Measurements from ENCODE around the gene SHISA4. TPM values are rescaled to one million over a fixed set of nuclear protein-coding genes. Genes with fewer than 3 reads are reported as not detected.

SHISA4 gene
- total and polyA plus RNA-seq, 2 donors (not counting 3 experiments of a cell fraction or from before 2014, with no cell fraction given): 25.6 to 78.2 TPM

GRCh38 chr1:201886103-201886885 is 2.4 kb upstream of the SHISA4 start:
- BruUV-seq (replicated peaks): no TSS peak
- H3K27me3 ChIP-seq (ENCODE audit: control insufficient read depth in 2 of 2, insufficient read depth in 2 of 2, low read length in 2 of 2): no peaks in the 10 kb centered on the region
- DNase-seq (ENCODE audit: low read depth, low spot score) (no peak), FAIRE-seq (no peak)
- H2AFZ ChIP-seq (ENCODE audit: low read depth, low read length): no peak overlapping the region
- POLR2A ChIA-PET: no interaction called here
- H3K9me1 ChIP-seq (replicated peaks; ENCODE audit: control insufficient read depth, extremely low read depth, insufficient read depth, low read length): no peaks in the 10 kb centered on the region
- H3K9me3 ChIP-seq (replicated peaks; ENCODE audit: control insufficient read depth, insufficient read depth, low read length): no peaks in the 10 kb centered on the region
- CTCF ChIA-PET: interaction anchor here (0.9 to 2.6 kb wide), 3 partner anchors 8 to 13 kb away, joined by 3 to 18 read pairs (median 14); no protein-coding TSS in a partner anchor
- no peak overlapping the region for H3K4me3 ChIP-seq (replicated peaks in 1 of 3; ENCODE audit: insufficient read depth in 1 of 3, low read depth in 1 of 3, low read length in 3 of 3)
- H3K36me3 ChIP-seq (ENCODE audit: control insufficient read depth in 2 of 2, extremely low read depth in 1 of 2, insufficient read depth in 2 of 2, low read length in 2 of 2): no peaks in the 10 kb centered on the region
- TF ChIP-seq EZH2 (IDR thresholded peaks at IDR 0.05; ENCODE audit: borderline replicate concordance, low read depth, low read length, severe bottlenecking) (no peak), JUN (IDR thresholded peaks at IDR 0.05; ENCODE audit: borderline replicate concordance, insufficient read depth, insufficient read length, low read depth) (no peak), GATA2 (IDR thresholded peaks at IDR 0.05; ENCODE audit: insufficient read depth, insufficient read length, low read depth, low read length) (no peak), FOS (IDR thresholded peaks at IDR 0.05; ENCODE audit: borderline replicate concordance, insufficient read depth, low read length) (no peak), CTCF (IDR thresholded peaks at IDR 0.05; ENCODE audit: extremely low read depth in 1 of 2, insufficient read depth in 1 of 2, low read depth in 1 of 2, low read length in 2 of 2) (no peak), POLR2A (IDR thresholded peaks at IDR 0.05; ENCODE audit: low read depth, low read length) (no peak), POLR2AphosphoS5 (IDR thresholded peaks at IDR 0.05; ENCODE audit: insufficient read depth, low read depth, low read length) (no peak), MYC (IDR thresholded peaks at IDR 0.05; ENCODE audit: low read depth, low read length) (no peak)
- H4K20me1 ChIP-seq (replicated peaks; ENCODE audit: control insufficient read depth, extremely low read depth, insufficient read depth, low read length): no peaks in the 10 kb centered on the region
- intact Hi-C loops (cut with micrococcal nuclease): no loop called here
- dilution Hi-C loops (cut with MboI; ENCODE audit: extremely low pct_ligation_motif_present, low sequenced_read_pairs): no loop called here
- peaks cover 12% of the 10 kb centered on the region for H3K4me1 ChIP-seq (ENCODE audit: control insufficient read depth, extremely low read depth, insufficient read depth, low read length)
- no peak overlapping the region for H3K9ac ChIP-seq (replicated peaks; ENCODE audit: extremely low read depth, insufficient read depth, low read length)
- no peak overlapping the region for H3K27ac ChIP-seq (ENCODE audit: insufficient read depth, low read depth, low read length)
- H3K4me2 ChIP-seq (ENCODE audit: insufficient read depth, low read length): no peak overlapping the region
- H3K79me2 ChIP-seq (ENCODE audit: control insufficient read depth, insufficient read depth, low read length): no peaks in the 10 kb centered on the region
